H1 (cell line): ENCODE data around the gene STARD13. TPM values are rescaled to one million over a fixed set of nuclear protein-coding genes. Genes with fewer than 3 reads are reported as not detected.

Experiments
- CTBP2 ChIP-seq: IDR thresholded peaks from 2 replicates; pipeline ENCODE4 v1.7.0; 2011; ENCODE audit warnings: borderline replicate concordance, mild to moderate bottlenecking, moderate library complexity, mixed read lengths, low read length; ENCODE audit not compliant: insufficient read depth, insufficient read length
- MAFK ChIP-seq: IDR thresholded peaks from 2 replicates; pipeline ENCODE4 v1.6.1; 2012; ENCODE audit warnings: low read depth, mild to moderate bottlenecking, improper control_type of control experiment, low read length
- polyA plus RNA-seq, 7 experiments: library from polyadenylated mRNA; depleted of rRNA in 3 of 7; stranded (reverse) in 5 of 7; unstranded in 2 of 7; fragments of >200 nt in 5 of 7; fragments of 200-250 nt in 2 of 7; gene quantifications; 1 replicate in 5 of 7; 2 replicates in 1 of 7; 4 replicates in 1 of 7; pipeline versions ENCODE4 v1.2.1 to v1.2.3, GENCODE V29; 2011 to 2013; ENCODE audit warnings: missing spikeins in 2 of 7, mixed read lengths in 2 of 7
- total RNA-seq: library from RNA; stranded (reverse); fragmentation: NEBNext Ultra II Directional; extraction: Animal tissue kit (Norgen Biotek cat#: 25700); gene quantifications from 2 replicates; pipeline ENCODE4 v1.2.1, GENCODE V29; 2021
- TF ChIP-seq, protein P1 (sequence below): IDR thresholded peaks from 2 replicates; pipeline ENCODE4 v1.6.1; 2011; ENCODE audit warnings: low read depth, mild to moderate bottlenecking, low read length; ENCODE audit not compliant: insufficient read depth

Gene STARD13
- total and polyA plus RNA-seq, 2 of the 8 experiments (the other 6 are each of a cell fraction or from before 2014, with no cell fraction given) = 0.82 to 2.9 TPM

DNA sequence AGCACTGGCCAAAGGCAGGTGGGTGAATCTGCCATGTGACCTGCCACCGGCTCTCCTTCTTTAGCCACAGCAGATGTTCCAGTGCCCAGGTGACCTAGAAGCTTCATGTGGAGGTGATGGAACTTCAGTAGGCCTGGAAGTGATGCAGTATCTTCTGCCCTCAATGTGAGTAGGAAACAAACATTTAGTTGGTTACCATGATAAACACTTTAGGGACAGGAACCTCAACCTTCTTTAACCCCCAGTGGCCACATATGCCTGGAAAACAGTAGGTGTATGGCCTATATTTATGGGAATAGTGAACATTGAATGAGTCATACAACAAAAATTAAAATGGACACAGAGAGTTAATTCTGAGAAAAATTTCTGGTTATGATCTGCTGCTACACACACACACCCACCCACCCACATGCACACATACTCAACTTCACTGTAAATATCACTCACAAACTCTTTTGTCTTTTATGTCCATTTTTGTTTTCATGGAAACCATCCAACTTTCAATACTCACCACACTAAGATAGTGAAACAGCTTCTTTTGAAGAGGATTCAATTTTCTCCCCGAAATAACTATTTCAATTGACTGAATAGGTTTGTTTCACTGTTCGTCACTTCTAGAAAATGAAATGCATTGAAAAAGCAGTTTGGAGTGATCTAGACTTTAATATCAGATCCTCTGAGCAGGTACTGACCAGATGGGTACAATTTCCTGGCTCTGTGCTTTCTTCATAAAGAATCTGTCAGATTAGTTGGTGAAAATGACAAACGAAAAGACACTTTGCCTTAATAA is 97.3 kb downstream of the STARD13 start (continued):
- TF ChIP-seq, protein P1, sequence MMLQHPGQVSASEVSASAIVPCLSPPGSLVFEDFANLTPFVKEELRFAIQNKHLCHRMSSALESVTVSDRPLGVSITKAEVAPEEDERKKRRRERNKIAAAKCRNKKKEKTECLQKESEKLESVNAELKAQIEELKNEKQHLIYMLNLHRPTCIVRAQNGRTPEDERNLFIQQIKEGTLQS = no peak
- TF ChIP-seq CTBP2 (no peak), MAFK (no peak)
- TF ChIP-seq, all 59 proteins: peak for 0
